ENCODE data around the gene GALNS. TPM values are rescaled to one million over a fixed set of nuclear protein-coding genes. Genes with fewer than 3 reads are reported as not detected.
"Not testable (repeated sequence)": the region's sequence is repeated elsewhere in the genome, so short reads cannot be mapped to it uniquely, and the experiment has no call there.

GALNS gene
- polyA plus RNA-seq, 1 experiment: 11.6 TPM

DNA sequence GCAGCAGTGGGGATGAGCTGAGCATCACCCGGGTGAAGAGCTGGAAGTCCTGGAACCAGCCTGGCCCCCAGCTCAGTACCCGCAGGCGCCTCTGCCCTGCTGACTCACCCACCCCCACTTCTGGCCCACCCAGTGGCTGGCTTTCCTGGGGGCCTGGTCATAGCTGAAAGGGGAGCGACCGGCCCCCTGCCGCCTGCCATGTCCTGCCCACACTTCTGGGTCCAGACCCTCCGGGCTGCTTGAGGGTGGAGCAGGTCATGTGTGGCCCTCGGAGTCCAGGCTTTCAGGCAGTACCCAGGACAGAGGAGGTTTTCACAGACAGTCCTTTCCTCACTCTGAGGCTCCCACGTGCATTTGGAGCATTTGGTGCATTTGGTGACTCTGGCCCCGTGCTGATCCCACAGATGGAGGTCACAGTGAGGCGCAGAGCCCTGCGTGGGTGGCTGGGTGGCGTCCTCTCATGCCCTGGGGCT lies 64.6 kb downstream of the GALNS start:
- CTCF ChIA-PET: interaction anchor here (1.1 kb wide), 1 partner anchor 55 kb away, joined by 4 read pairs; no protein-coding TSS in a partner anchor
- Histone ChIP-seq H3K27ac (ENCODE audit: low read depth, low read length) (no peak overlapping the region), H3K9me3 (ENCODE audit: control insufficient read depth, insufficient read depth, low read length) (no peaks in the 10 kb centered on the region; the same call in 1 of the 2 replicates), H3K4me3 (ENCODE audit: low read depth, low read length) (no peak overlapping the region), H3K27me3 (ENCODE audit: control insufficient read depth, insufficient read depth, low read length) (no peaks in the 10 kb centered on the region)
- DNase-seq (ENCODE audit: low read depth, low spot score): no peak
- POLR2A ChIA-PET: interaction anchor here (0.5 to 0.6 kb wide), 2 partner anchors 151 to 449 kb away, joined by 3 read pairs; no protein-coding TSS in a partner anchor
- TF ChIP-seq CTCF (IDR thresholded peaks at IDR 0.05; ENCODE audit: low read depth, low read length): no peak

DNA sequence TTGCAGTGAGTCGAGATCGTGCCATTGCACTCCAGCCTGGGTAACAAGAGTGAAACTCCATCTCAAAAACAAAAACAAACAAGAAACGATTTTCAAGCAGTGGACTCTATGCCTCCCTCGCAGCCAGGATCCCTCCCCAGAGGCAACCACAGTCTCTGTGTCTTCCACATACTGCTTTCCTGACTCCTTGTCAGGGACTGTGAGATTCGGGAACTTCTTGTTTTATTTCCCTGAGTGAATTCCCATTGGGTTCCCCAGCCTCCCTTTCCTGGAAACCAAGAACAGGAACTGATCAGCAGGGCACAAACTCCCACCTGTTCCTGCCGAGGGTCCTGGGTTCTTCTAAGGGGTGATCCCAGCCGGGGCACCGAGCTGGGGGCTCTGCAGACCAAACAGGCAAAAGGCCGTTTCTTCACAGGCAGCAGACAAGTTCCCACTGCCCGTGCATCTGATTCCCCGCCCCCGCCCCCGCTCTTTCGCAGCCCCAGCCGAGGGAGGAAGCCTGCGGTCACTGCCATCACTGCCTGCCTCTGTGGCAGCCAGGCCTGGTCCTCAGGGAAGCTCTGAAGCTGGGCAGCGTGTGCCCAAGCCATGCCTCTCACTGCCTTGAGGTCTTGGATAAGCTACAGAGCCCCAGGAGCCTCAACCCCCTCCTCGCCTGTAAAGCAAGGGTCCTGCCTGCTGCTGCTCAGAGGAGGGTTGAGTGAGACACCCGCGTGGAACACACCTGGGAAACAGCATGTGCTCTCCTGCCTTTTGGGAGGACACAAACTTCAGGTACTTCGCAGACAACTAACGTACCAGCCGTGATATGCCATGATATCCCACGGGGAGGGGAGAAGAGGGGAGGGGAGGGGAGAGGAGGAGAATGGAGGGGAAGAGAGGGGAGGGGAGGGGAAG lies 66.2 kb downstream of the GALNS start:
- no peak for TF ChIP-seq CTCF (IDR thresholded peaks at IDR 0.05; ENCODE audit: low read depth, low read length)
- H3K27me3 ChIP-seq (ENCODE audit: control insufficient read depth, insufficient read depth, low read length): no peaks in the 10 kb centered on the region
- CTCF ChIA-PET: no interaction called here
- no peaks in the 10 kb centered on the region; the same call in 1 of the 2 replicates for H3K9me3 ChIP-seq (ENCODE audit: control insufficient read depth, insufficient read depth, low read length)
- no peak overlapping the region for H3K27ac ChIP-seq (ENCODE audit: low read depth, low read length)
- DNase-seq (ENCODE audit: low read depth, low spot score): no peak
- POLR2A ChIA-PET: no interaction called here
- no peak overlapping the region for H3K4me3 ChIP-seq (ENCODE audit: low read depth, low read length)

DNA sequence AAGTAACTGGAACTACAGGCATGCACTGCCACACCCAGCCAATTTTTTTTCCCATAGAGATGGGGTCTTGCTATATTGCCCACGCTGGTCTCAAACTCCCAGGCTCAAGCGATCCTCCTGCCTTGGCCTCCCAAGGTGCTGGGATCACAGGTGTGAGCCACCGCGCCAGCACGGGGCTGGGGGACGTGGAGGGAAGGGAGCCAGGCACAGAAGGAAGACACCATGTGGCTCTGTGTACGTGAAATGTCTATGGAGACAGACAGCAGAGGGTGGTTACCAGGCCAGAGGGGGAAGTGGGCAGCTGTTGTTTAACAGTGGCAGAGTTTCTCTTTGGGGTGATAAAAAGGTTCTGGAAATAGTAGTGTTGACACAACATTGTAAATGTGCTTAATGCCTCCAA lies 67.2 kb downstream of the GALNS start:
- Histone ChIP-seq H3K27me3 (ENCODE audit: control insufficient read depth, insufficient read depth, low read length) (no peaks in the 10 kb centered on the region), H3K4me3 (ENCODE audit: low read depth, low read length) (no peak overlapping the region), H3K9me3 (ENCODE audit: control insufficient read depth, insufficient read depth, low read length) (no peaks in the 10 kb centered on the region; the same call in 1 of the 2 replicates), H3K27ac (ENCODE audit: low read depth, low read length) (no peak overlapping the region)
- DNase-seq (ENCODE audit: low read depth, low spot score): no peak
- ChIA-PET POLR2A (no interaction called here), CTCF (interaction anchor here (1.3 kb wide), 1 partner anchor 52 kb away, joined by 4 read pairs; no protein-coding TSS in a partner anchor)
- no peak for TF ChIP-seq CTCF (IDR thresholded peaks at IDR 0.05; ENCODE audit: low read depth, low read length)

GRCh38 chr16:88788749-88789148 lies 68.0 kb downstream of the GALNS start:
- POLR2A ChIA-PET; H3K27me3 ChIP-seq (ENCODE audit: control insufficient read depth, insufficient read depth, low read length); DNase-seq (ENCODE audit: low read depth, low spot score); H3K4me3 ChIP-seq (ENCODE audit: low read depth, low read length); H3K9me3 ChIP-seq (ENCODE audit: control insufficient read depth, insufficient read depth, low read length); H3K27ac ChIP-seq (ENCODE audit: low read depth, low read length): not testable (repeated sequence)
- CTCF ChIA-PET: interaction anchor here (1.3 kb wide), 1 partner anchor 51 kb away, joined by 4 read pairs; no protein-coding TSS in a partner anchor

DNA sequence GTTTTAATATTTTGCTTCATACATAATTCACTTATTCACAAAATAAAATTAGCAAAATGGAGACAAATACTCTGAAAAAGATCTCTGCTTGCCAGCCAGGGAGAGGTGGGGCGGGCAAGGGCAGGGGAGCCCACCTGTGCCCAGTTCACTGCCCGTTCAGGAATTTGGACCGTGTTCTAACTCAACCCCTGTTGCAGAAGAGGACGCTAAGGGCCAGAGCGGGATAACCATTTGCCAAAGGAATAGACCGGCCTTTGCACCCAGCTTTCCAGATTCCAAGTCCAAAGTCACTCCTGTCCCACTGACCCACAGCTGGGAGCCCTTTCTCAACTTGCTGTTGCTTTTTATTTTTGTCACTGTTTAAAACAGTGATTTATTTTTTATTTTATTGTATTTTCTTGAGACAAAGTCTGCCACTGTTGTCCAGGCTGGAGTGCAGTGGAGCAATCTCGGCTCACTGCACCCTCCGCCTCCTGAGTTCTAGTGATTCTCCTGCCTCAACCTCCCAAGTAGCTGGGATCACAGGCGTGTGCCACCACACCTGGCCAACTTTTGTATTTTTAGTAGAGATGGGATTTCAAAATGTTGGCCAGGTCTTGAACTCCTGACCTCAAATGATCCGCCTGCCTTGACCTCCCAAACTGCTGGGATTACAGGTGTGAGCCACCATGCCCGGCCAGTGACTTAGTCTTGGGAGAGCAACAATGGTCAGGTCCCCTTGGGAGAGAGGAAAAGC lies 69.0 kb downstream of the GALNS start:
- no peaks in the 10 kb centered on the region; the same call in 1 of the 2 replicates for H3K9me3 ChIP-seq (ENCODE audit: control insufficient read depth, insufficient read depth, low read length)
- CTCF ChIA-PET: interaction anchor here (1.2 to 1.3 kb wide), 2 partner anchors 44 to 51 kb away, joined by 6 to 8 read pairs; no protein-coding TSS in a partner anchor
- TF ChIP-seq CTCF (IDR thresholded peaks at IDR 0.05; ENCODE audit: low read depth, low read length): no peak
- POLR2A ChIA-PET: interaction anchor here (1.2 kb wide), 1 partner anchor 16 kb away, joined by 4 read pairs; the partner anchor contains the start of gene CDT1
- H3K4me3 ChIP-seq (ENCODE audit: low read depth, low read length): no peak overlapping the region
- H3K27ac ChIP-seq (ENCODE audit: low read depth, low read length): no peak overlapping the region
- DNase-seq (ENCODE audit: low read depth, low spot score): no peak
- no peaks in the 10 kb centered on the region for H3K27me3 ChIP-seq (ENCODE audit: control insufficient read depth, insufficient read depth, low read length)

Measured in AG04450 (cell line).